GM18907 (cell line): ENCODE results near the gene MIS12.

ENCODE experiments used
- ATAC-seq: cut with Tn5 transposase; IDR thresholded peaks from one replicate; pipeline ENCODE4 v1.9.1; 2021; ENCODE audit warnings: mild to moderate bottlenecking, moderate library complexity; ENCODE audit not compliant: unreplicated experiment

MIS12 gene

GRCh38 chr17:5532581-5532980 lies 46.2 kb downstream of the MIS12 start:
- no peak for ATAC-seq

GRCh38 chr17:5533486-5534315 lies 47.3 kb downstream of the MIS12 start:
- ATAC-seq: no peak

- ATAC-seq: no peak
Measured at GRCh38 chr17:5535436-5535835, 49.1 kb downstream of the MIS12 start.

GRCh38 chr17:5536866-5537650 lies 50.7 kb downstream of the MIS12 start:
- ATAC-seq: no peak

GRCh38 chr17:5539286-5539685 lies 52.9 kb downstream of the MIS12 start:
- no peak for ATAC-seq

GRCh38 chr17:5540321-5540720 lies 54.0 kb downstream of the MIS12 start:
- no peak for ATAC-seq
